NCI-H2196 (cell line): ENCODE results near the gene PLCH1.
"Not testable (repeated sequence)": the region's sequence is repeated elsewhere in the genome, so short reads cannot be mapped to it uniquely, and the experiment has no call there.

Source experiments
- DNase-seq: peaks from one replicate; lab custom pipeline; 2025; ENCODE audit not compliant: unreplicated experiment; lab: John Stamatoyannopoulos, UW

PLCH1 gene

GRCh38 chr3:155646669-155647068 lies 98.2 kb downstream of the PLCH1 start:
- no peak for DNase-seq

DNA sequence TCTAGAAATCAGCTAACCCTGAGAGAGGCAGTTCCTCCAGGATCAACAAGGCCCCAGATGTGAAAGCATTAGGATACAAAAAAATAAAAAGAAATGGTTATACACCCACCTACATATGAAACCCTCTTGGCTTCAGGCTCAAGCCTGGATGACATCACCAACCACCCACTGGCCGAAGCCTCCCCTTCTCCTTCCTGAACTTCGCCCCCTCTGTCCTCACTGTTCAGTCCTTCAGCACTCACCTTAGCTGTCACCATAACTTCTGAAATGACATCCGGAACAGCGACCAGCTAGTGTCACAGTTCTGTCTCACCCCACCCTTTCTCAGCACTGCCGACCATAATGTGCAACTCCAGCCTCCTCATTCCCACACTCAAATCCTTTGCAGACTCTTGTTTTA lies 98.7 kb downstream of the PLCH1 start:
- no peak for DNase-seq

DNA sequence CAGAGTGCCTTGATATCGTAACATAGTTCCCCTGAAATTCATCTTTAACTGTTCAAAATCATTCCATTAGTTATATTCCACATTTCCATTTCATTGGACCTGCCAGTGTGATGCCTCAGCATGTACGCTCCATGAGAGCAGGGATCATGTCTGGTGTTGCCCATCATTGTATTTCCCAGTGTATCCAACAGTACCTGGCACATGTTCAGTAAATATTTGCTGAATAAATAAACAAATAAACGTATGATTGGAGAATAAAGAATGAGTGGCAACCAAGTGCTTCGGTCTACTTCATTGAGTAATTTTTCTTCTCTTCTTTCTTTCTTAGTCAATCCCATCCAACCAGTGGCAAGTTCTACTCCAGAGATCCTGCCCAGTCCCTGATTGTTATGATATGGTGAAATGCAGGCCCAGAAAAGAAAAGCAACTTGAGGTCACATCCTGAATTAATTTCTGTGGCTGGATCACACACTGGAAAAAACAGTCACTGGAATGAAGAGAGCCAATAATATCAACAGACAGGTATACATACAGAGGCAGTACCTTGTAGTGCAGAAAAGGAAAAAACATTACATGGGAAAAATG lies 101.2 kb downstream of the PLCH1 start:
- no peak for DNase-seq

DNA sequence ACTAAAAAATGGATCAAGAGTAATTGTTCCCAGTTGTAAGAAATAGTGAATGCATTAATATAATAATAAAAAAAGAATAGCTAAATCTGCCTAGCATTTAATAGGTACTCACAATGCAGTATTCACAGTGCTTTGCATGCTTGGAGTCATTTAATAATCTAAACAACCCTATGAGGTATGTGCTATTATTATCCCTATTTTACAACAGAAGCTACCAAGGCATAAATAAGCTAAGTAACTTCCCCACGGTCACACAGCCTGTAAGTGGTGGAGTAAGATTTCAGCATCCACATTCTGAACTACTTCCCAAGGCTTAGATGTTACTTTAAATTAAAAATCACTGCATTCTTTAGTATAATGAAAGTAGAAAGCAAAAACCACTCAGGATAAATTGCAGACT lies 102.9 kb downstream of the PLCH1 start:
- DNase-seq, result no peak

DNA sequence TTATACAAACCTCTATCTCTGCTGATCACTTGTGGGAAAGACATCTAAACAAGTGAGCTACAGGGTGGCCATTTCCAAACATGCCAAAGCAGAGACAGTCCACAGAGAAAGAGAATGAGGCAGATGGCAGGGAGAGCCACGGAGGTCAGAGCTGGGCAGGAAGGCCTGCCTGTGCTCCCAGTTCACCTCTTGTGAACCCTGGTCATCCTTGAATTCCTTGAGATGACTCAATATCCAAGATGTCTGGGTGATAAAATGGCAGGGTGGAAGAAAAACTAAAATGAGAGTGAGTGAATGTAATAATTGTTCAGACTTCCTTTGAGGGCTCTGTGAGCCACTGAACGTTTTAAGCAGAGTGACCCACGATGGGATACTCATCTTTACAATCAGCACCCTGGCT lies 104.8 kb downstream of the PLCH1 start:
- no peak for DNase-seq

GRCh38 chr3:155639462-155640055 lies 105.3 kb downstream of the PLCH1 start:
- no peak for DNase-seq

DNA sequence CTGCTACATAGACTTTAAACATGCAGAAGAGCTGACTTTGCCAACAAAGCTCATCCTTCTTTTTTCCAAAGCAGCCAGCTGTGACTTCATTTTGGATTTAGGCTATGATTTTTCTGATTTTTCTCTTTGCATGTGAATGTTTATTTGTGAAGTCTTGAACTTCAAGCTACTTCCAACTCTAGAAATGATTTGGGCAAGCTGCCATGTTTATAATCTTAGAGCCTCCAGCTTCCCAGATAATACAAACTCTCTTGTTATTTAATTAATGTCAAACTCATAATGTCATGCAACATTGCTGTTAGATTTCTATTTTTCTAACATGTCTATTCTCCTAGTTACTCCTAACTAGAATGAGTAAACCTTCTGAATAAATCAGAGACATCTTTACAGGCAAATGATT lies 106.4 kb downstream of the PLCH1 start:
- DNase-seq, result not testable (repeated sequence)

DNA sequence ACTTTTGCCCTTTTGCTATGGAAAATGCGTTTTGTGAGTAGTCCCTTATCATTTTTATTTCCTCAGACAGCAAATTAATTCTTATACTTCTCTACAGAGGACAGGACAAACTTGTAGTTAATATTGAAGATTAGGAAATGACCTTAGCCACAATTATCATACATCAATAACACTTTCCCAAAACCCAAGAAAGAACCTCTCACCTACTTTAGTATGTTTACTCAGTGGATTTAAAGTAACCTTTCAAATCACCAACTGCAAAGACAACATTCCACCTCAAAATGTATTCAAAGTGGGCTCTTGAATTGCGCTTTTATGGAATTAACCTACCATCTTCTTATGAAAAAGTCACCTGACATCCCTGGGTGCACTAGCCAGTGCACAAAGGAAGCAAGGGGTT lies 107.3 kb downstream of the PLCH1 start:
- no peak for DNase-seq

GRCh38 chr3:155635056-155635455 lies 109.8 kb downstream of the PLCH1 start:
- DNase-seq, result no peak

- DNase-seq, result no peak
Measured at GRCh38 chr3:155634121-155634719, 110.7 kb downstream of the PLCH1 start.

GRCh38 chr3:155631323-155632019 lies 113.4 kb downstream of the PLCH1 start:
- DNase-seq, result no peak

DNA sequence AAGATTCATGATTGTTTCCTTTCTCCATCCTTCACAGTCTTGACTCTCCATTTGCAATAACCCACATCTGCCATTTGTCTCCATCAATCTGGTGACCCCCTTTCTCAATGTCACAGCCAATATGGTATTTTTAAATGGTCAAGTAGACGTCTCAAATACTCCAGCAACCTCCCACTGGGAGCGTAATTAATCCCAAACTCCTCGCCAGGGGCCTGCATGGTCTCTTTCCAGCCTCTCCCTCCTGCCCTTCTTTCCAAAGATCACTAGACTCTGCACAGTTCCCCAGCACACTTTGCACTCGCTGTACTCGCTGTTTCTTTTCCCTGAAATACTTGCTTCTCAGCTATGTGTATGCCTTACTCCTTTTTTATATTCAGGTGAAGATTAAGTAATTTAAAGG lies 115.3 kb downstream of the PLCH1 start:
- no peak for DNase-seq

- DNase-seq, result no peak
Measured at GRCh38 chr3:155629056-155629455, 115.8 kb downstream of the PLCH1 start.

GRCh38 chr3:155622647-155623046 lies 122.2 kb downstream of the PLCH1 start:
- DNase-seq, result not testable (repeated sequence)

DNA sequence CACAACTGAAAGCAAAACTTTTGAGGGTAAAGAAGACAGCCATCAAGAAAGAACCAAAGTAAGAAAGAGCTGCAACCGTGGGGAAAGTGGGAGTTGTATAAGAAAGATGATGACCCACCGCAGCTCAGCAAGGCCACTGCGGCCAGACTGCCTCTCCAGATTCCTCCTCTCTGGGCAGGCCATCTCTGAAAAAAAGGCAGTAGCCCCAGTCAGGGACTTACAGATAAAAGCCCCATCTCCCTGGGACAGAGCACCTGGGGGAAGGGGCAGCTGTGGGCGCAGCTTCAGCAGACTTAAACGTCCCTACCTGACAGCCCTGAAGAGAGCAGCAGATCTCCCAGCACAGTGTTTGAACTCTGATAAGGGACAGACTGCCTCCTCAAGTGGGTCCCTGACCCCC lies 124.3 kb downstream of the PLCH1 start:
- DNase-seq, result not testable (repeated sequence)

- no peak for DNase-seq
Measured at GRCh38 chr3:155619118-155619915, 125.6 kb downstream of the PLCH1 start.

DNA sequence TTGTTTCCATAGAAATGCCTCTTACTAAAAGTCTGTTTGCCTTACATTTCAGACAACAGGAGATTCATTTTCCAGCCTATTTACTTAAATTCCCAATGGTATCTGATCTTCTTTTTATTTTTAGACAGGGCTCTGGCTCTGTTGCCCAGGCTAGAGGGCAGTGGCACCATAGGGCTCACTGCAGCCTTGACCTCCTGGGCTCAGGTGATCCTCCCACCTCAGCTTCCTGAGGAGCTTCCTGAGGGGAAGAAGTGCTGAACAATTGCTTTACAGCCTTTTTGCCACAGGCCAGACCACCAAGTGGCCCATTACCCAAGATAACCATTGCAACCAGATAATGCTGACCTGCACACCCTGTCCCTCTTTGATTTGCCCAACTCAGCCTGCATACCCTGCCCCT lies 126.3 kb downstream of the PLCH1 start:
- DNase-seq, result no peak

DNA sequence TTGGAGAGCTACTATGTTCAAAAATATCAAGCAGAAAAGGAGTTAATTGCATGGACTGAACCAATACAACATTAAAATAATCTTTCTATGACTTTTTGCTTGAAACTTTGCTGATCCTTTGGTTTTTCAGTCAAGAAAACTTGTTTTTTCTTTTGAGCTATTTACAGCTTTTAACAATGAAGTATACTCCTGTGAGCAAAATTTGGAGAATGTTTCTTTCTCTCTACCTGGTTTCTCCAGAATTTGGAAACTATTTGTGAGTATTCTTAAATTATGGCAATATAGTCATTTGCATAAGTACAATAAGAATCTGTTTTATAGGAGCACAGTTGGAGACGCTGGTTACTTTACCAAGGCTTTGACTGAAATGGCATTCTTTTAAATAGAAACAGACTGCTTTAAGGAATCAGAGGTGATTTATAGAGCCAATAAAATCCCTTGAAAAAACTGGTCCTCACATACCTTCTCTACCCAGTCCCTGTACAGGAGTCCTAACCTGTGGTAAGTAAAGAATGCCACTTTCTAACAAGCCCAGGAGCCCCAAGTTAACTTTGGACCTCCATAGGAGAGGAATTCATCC lies 127.4 kb downstream of the PLCH1 start:
- DNase-seq, result no peak

- DNase-seq, result not testable (repeated sequence)
Measured at GRCh38 chr3:155615141-155615540, 129.7 kb downstream of the PLCH1 start.

DNA sequence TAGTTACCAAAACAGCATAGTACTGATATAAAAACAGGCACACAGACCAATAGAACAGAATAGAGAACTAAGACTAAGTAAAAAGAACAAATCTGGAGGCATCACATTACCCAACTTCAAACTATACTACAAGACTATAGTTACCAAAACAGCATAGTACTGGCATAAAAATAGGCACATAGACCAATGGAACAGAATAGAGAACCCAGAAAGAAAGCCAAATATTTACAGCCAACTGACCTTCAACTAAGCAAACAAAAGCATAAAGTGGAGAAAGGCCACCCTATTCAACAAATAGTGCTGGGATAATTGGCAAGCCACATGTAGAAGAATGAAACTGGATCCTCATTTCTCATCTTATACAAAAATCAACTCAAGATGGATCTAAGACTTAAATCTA lies 130.5 kb downstream of the PLCH1 start:
- DNase-seq, result not testable (repeated sequence)

GRCh38 chr3:155611456-155611855 lies 133.4 kb downstream of the PLCH1 start:
- no peak for DNase-seq
